ENCODE measurements around the gene CXCR3.
"Not testable (repeated sequence)": the region's sequence is repeated elsewhere in the genome, so short reads cannot be mapped to it uniquely, and the experiment has no call there.

DNA sequence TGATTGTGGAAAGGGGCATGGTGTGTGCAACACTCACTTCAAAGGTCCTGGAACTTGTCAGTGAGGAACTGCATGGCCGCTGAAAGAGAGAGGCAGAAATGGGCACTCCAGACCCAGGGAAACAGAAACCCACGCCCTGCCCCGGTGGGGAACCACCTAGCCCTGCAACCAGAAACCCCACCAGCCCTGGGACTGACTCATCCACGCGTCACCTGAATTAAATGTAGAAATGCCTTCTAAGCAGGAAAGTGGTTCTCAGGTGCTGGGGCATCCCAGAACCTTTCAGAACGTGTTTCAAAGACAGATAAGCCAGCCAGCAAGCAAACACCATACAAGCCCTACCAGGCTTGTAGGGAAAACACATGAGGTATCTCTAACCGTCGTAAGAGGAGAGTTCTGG lies 44.9 kb upstream of the CXCR3 start:
- TF ChIP-seq CTCF (optimal IDR thresholded peaks at IDR 0.05 in 1 of 3, IDR thresholded peaks at IDR 0.05 in 1 of 3, conservative IDR thresholded peaks at IDR 0.05 in 1 of 3; ENCODE audit: extremely low read depth in 1 of 3, insufficient read depth in 2 of 3, low read length in 3 of 3); EZH2 (IDR thresholded peaks at IDR 0.05; ENCODE audit: low read length): not testable (repeated sequence)

All from keratinocyte (primary cell).